ENCODE results near the gene IKBKG. TPM values are rescaled to one million over a fixed set of nuclear protein-coding genes. Genes with fewer than 3 reads are reported as not detected.

Gene IKBKG
- total and polyA plus RNA-seq, 2 of the 13 experiments (the other 11 are each of a cell fraction or from before 2014, with no cell fraction given): 30.6 to 44.3 TPM

GRCh38 chrX:154541896-154542722 is 5.3 kb upstream of the IKBKG start (continued):
- TF ChIP-seq ZNF766 (CRISPR knock-in tag; IDR thresholded peaks at IDR 0.05; ENCODE audit: borderline replicate concordance) (no peak), ZNF264 (CRISPR knock-in tag; IDR thresholded peaks at IDR 0.05) (peak; percentile 51; the same call in 1 of the 2 replicates), CERS6 (CRISPR knock-in tag; IDR thresholded peaks at IDR 0.05) (no peak), ZNF513 (CRISPR knock-in tag; conservative IDR thresholded peaks at IDR 0.05) (no peak), SMARCE1 (IDR thresholded peaks at IDR 0.05; ENCODE audit: borderline replicate concordance) (no peak), MLX (CRISPR knock-in tag; IDR thresholded peaks at IDR 0.05) (no peak), MEIS2 (CRISPR knock-in tag; IDR thresholded peaks at IDR 0.05) (peak; percentile 67; the same call in 1 of the 2 replicates), KDM5A (IDR thresholded peaks at IDR 0.05; ENCODE audit: borderline replicate concordance, low read length) (no peak), ZNF770 (CRISPR knock-in tag; IDR thresholded peaks at IDR 0.05) (no peak; the same call in 1 of the 2 replicates), HDAC2 (CRISPR knock-in tag; IDR thresholded peaks at IDR 0.05) (peak; percentile 44; the same call in 1 of the 2 replicates), ZBTB14 (CRISPR knock-in tag; IDR thresholded peaks at IDR 0.05) (0 out of 2 replicates have a peak, but pooled peaks have one; percentile 3), SOX5 (CRISPR knock-in tag; IDR thresholded peaks at IDR 0.05; ENCODE audit: borderline replicate concordance) (peak; percentile 43; the same call in 1 of the 2 replicates), ZBTB2 (CRISPR knock-in tag; IDR thresholded peaks at IDR 0.05; ENCODE audit: low read depth) (no peak), ZNF850 (CRISPR knock-in tag; conservative IDR thresholded peaks at IDR 0.05) (no peak), PAF1 (CRISPR knock-in tag; IDR thresholded peaks at IDR 0.05) (no peak), HOXA5 (CRISPR knock-in tag; IDR thresholded peaks at IDR 0.05) (peak; percentile 51; the same call in 1 of the 2 replicates), RFX1 (IDR thresholded peaks at IDR 0.05) (no peak)
